ENCODE results near the gene FLRT3. TPM values are rescaled to one million over a fixed set of nuclear protein-coding genes. Genes with fewer than 3 reads are reported as not detected.

FLRT3 gene
- total RNA-seq, 1 donor, result 2.5 TPM

DNA sequence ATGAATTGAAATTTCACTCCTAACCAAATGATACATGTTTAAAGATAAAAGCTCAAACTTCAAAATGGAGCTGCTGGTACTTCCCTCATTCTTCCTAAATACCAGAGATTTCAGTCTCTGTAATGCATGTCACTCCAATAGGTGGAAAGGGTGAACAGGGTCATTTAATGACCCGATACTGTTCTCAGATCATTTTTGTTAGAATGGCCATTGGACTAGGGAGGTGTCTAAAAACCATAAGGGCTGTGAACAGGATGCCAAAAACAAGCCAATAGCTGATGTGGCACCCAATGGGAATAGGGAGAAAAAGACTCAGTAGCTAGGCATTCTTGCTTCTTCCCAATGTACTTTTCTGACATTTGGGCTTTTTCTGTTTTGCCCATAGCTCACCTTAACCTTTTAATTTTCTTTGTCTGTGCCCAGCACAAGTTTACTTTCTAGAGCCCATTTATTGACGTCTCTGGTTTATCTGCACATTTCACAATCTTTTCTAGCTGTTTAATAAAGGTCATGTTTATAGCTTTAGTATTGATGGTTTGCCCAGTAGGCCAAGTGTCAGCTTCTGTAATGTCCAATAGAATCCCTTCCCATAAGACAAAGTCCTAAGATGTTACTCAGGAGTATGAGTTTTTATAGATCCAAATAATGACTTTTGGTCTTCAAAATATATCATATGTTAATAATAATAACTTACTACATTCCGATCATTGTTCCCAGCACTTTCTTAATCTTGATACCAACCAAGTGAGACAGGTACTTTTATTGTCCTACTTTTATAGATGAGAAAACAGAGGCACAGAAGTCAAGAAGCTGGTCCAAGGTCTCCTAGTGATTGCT is 24.3 kb upstream of the FLRT3 start:
- Histone ChIP-seq H3K4me3 (ENCODE audit: insufficient read depth, low read length) (no peak overlapping the region), H2AFZ (ENCODE audit: low read length) (no peak overlapping the region), H3K9me3 (ENCODE audit: low read depth, low read length) (no peaks in the 10 kb centered on the region), H4K20me1 (ENCODE audit: insufficient read depth, low read length) (no peaks in the 10 kb centered on the region), H3K4me1 (ENCODE audit: insufficient read depth, low read length) (no peaks in the 10 kb centered on the region), H3K27me3 (ENCODE audit: insufficient read depth, low read length) (no peaks in the 10 kb centered on the region), H3K79me2 (ENCODE audit: insufficient read depth, low read length) (no peaks in the 10 kb centered on the region), H3K4me2 (ENCODE audit: insufficient read depth, low read length) (no peak overlapping the region), H3K36me3 (ENCODE audit: insufficient read depth, low read length) (no peaks in the 10 kb centered on the region), H3K27ac (ENCODE audit: low read depth, low read length) (no peak overlapping the region)
- no peak for TF ChIP-seq CTCF (IDR thresholded peaks at IDR 0.05; ENCODE audit: extremely low read depth, low read depth, low read length)
- DNase-seq (ENCODE audit: insufficient read length, low spot score, missing footprints), result no peak

GRCh38 chr20:14360416-14360815 is 23.0 kb upstream of the FLRT3 start:
- Histone ChIP-seq H3K9me3 (ENCODE audit: low read depth, low read length) (no peaks in the 10 kb centered on the region), H3K4me1 (ENCODE audit: insufficient read depth, low read length) (no peaks in the 10 kb centered on the region), H3K4me3 (ENCODE audit: insufficient read depth, low read length) (no peak overlapping the region), H3K36me3 (ENCODE audit: insufficient read depth, low read length) (no peaks in the 10 kb centered on the region), H3K27ac (ENCODE audit: low read depth, low read length) (no peak overlapping the region), H4K20me1 (ENCODE audit: insufficient read depth, low read length) (no peaks in the 10 kb centered on the region), H3K27me3 (ENCODE audit: insufficient read depth, low read length) (no peaks in the 10 kb centered on the region), H2AFZ (ENCODE audit: low read length) (no peak overlapping the region), H3K79me2 (ENCODE audit: insufficient read depth, low read length) (no peaks in the 10 kb centered on the region), H3K4me2 (ENCODE audit: insufficient read depth, low read length) (no peak overlapping the region)
- TF ChIP-seq CTCF (IDR thresholded peaks at IDR 0.05; ENCODE audit: extremely low read depth, low read depth, low read length), result no peak
- no peak for DNase-seq (ENCODE audit: insufficient read length, low spot score, missing footprints)

DNA sequence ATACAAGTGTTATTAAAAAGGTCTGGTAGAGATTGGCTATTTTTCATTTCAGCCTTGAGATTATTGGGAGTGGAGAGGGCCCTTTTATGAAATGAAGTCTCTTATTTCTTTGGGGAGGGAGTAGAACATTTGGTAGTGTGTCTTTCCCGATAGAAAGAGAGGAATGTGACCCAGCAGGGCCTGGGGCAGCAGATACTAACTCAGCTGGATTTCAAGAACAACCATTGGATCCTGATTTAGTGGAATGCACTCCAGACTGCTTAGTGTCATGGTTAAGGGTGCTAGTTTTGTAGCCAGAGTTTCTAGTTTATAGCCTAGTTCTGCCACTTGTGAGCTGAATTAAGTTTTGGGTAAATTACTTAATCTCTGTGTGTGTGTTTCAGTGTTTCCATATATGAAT is 18.4 kb upstream of the FLRT3 start:
- Histone ChIP-seq H3K4me2 (ENCODE audit: insufficient read depth, low read length) (no peak overlapping the region), H4K20me1 (ENCODE audit: insufficient read depth, low read length) (no peaks in the 10 kb centered on the region), H3K4me1 (ENCODE audit: insufficient read depth, low read length) (no peaks in the 10 kb centered on the region), H3K36me3 (ENCODE audit: insufficient read depth, low read length) (no peaks in the 10 kb centered on the region), H3K27ac (ENCODE audit: low read depth, low read length) (no peak overlapping the region), H3K9me3 (ENCODE audit: low read depth, low read length) (no peaks in the 10 kb centered on the region), H3K27me3 (ENCODE audit: insufficient read depth, low read length) (no peaks in the 10 kb centered on the region), H2AFZ (ENCODE audit: low read length) (no peak overlapping the region), H3K4me3 (ENCODE audit: insufficient read depth, low read length) (no peak overlapping the region), H3K79me2 (ENCODE audit: insufficient read depth, low read length) (no peaks in the 10 kb centered on the region)
- DNase-seq (ENCODE audit: insufficient read length, low spot score, missing footprints), result no peak
- no peak for TF ChIP-seq CTCF (IDR thresholded peaks at IDR 0.05; ENCODE audit: extremely low read depth, low read depth, low read length)

DNA sequence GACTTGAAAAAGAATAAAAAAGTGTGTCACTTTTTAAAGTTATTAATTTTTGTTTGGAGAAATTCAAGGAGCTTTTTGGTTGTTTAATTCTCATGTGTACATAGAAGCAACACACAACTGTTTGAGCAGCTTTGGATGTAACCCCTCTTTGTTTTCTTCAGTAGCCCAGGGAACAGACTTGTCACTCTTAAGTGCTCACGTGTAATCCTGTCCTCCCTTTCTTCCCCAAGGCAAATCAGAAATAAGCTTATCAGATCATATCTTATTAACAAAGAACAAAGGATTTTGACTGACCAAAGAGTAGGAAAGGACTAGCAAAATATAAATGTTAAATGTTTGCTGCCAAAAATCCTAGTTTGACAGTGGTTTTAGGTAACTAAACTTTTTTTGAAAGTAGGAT is 7.3 kb upstream of the FLRT3 start:
- Histone ChIP-seq H3K79me2 (ENCODE audit: insufficient read depth, low read length) (no peaks in the 10 kb centered on the region), H3K4me2 (ENCODE audit: insufficient read depth, low read length) (no peak overlapping the region), H3K27ac (ENCODE audit: low read depth, low read length) (no peak overlapping the region), H3K27me3 (ENCODE audit: insufficient read depth, low read length) (no peaks in the 10 kb centered on the region), H4K20me1 (ENCODE audit: insufficient read depth, low read length) (no peaks in the 10 kb centered on the region), H3K4me3 (ENCODE audit: insufficient read depth, low read length) (no peak overlapping the region), H3K4me1 (ENCODE audit: insufficient read depth, low read length) (no peaks in the 10 kb centered on the region), H2AFZ (ENCODE audit: low read length) (no peak overlapping the region), H3K9me3 (ENCODE audit: low read depth, low read length) (no peaks in the 10 kb centered on the region), H3K36me3 (ENCODE audit: insufficient read depth, low read length) (no peaks in the 10 kb centered on the region)
- no peak for TF ChIP-seq CTCF (IDR thresholded peaks at IDR 0.05; ENCODE audit: extremely low read depth, low read depth, low read length)
- DNase-seq (ENCODE audit: insufficient read length, low spot score, missing footprints), result no peak

Data from osteoblast (primary cell).